ENCODE data around the gene DNAJB7.
"Not testable (repeated sequence)": the region's sequence is repeated elsewhere in the genome, so short reads cannot be mapped to it uniquely, and the experiment has no call there.

The DNAJB7 gene

GRCh38 chr22:40862013-40862412, at the start of gene DNAJB7:
Gene DNAJB7, minus strand, starts transcription at chr22:40862113. Its CDS starts 119 bp downstream, at chr22:40861994.
- no peak for DNase-seq

- DNase-seq = no peak
These were observed 47.0 kb upstream of the DNAJB7 start for GRCh38 chr22:40908895-40909294.

- no peak for DNase-seq
These were observed 42.2 kb upstream of the DNAJB7 start for GRCh38 chr22:40904101-40904500.

GRCh38 chr22:40898850-40899357, 37.0 kb upstream of the DNAJB7 start:
- no peak for DNase-seq

- DNase-seq = no peak
These were observed 32.5 kb upstream of the DNAJB7 start for GRCh38 chr22:40894417-40894816.

GRCh38 chr22:40890881-40891280, 29.0 kb upstream of the DNAJB7 start:
- DNase-seq = no peak

- no peak for DNase-seq
These were observed 27.2 kb upstream of the DNAJB7 start for GRCh38 chr22:40889116-40889515.

- no peak for DNase-seq
These were observed 17.0 kb upstream of the DNAJB7 start for GRCh38 chr22:40878922-40879321.

GRCh38 chr22:40877488-40877887, 15.6 kb upstream of the DNAJB7 start:
- no peak for DNase-seq

- no peak for DNase-seq
These were observed 15.0 kb upstream of the DNAJB7 start for GRCh38 chr22:40876907-40877306.

- DNase-seq = no peak
These were observed 13.2 kb upstream of the DNAJB7 start for GRCh38 chr22:40875111-40875510.

GRCh38 chr22:40874016-40874415, 12.1 kb upstream of the DNAJB7 start:
- DNase-seq = no peak

- DNase-seq = not testable (repeated sequence)
These were observed 6.5 kb upstream of the DNAJB7 start for GRCh38 chr22:40868379-40868778.

- no peak for DNase-seq
These were observed 5.2 kb upstream of the DNAJB7 start for GRCh38 chr22:40867109-40867508.

GRCh38 chr22:40862537-40862936, 624 bp upstream of the DNAJB7 start:
- no peak for DNase-seq

GRCh38 chr22:40857309-40857855, 4.5 kb downstream of the DNAJB7 start:
- DNase-seq = no peak

GRCh38 chr22:40856513-40857308, 5.2 kb downstream of the DNAJB7 start, which contains the start of the genes ST13 and XPNPEP3:
Gene ST13, minus strand, starts transcription at chr22:40856639. Its CDS starts 99 bp downstream, at chr22:40856540.
Gene XPNPEP3, plus strand, starts transcription at chr22:40857148. Its CDS starts 34 bp downstream, at chr22:40857182.
- peak; percentile 96 for DNase-seq

- DNase-seq = peak in 1 of 2 experiments; percentile 8
These were observed 5.9 kb downstream of the DNAJB7 start for GRCh38 chr22:40855979-40856512.

- peak in 1 of 2 experiments; percentile 4 for DNase-seq
These were observed 6.6 kb downstream of the DNAJB7 start for GRCh38 chr22:40855071-40855978.

GRCh38 chr22:40853961-40854360, 8.0 kb downstream of the DNAJB7 start:
- no peak for DNase-seq

GRCh38 chr22:40853333-40853732, 8.6 kb downstream of the DNAJB7 start:
- no peak for DNase-seq

GRCh38 chr22:40845816-40846215, 16.1 kb downstream of the DNAJB7 start:
- DNase-seq = not testable (repeated sequence)

- no peak for DNase-seq
These were observed 17.0 kb downstream of the DNAJB7 start for GRCh38 chr22:40844951-40845350.
